Glomerular visceral epithelial cell (primary cell): ENCODE measurements around the gene MFGE8.

Experiments
- DNase-seq: peaks from one replicate; pipeline ENCODE4 v3.0.0-alpha.2; 2016; ENCODE audit errors: extremely low spot score

The MFGE8 gene

GRCh38 chr15:88920186-88920891 is 7.2 kb upstream of the MFGE8 start:
- DNase-seq: peak; percentile 88

- DNase-seq: peak; percentile 99
These were observed 5.6 kb upstream of the MFGE8 start for GRCh38 chr15:88918738-88919137.

GRCh38 chr15:88917760-88918159 is 4.6 kb upstream of the MFGE8 start:
- DNase-seq: no peak

- no peak for DNase-seq
These were observed 2.2 kb upstream of the MFGE8 start for GRCh38 chr15:88915354-88915753.

GRCh38 chr15:88913850-88914169 is 631 bp upstream of the MFGE8 start:
- no peak for DNase-seq

- no peak for DNase-seq
These were observed 668 bp downstream of the MFGE8 start for GRCh38 chr15:88912500-88912921.

- peak; percentile 62 for DNase-seq
These were observed 1.4 kb downstream of the MFGE8 start for GRCh38 chr15:88911766-88912118.

- no peak for DNase-seq
These were observed 3.0 kb downstream of the MFGE8 start for GRCh38 chr15:88909956-88910831.

- no peak for DNase-seq
These were observed 4.2 kb downstream of the MFGE8 start for GRCh38 chr15:88908697-88909621.

GRCh38 chr15:88908123-88908522 is 5.1 kb downstream of the MFGE8 start:
- no peak for DNase-seq

- DNase-seq: no peak
These were observed 6.1 kb downstream of the MFGE8 start for GRCh38 chr15:88907111-88907510.

- no peak for DNase-seq
These were observed 6.6 kb downstream of the MFGE8 start for GRCh38 chr15:88906551-88906950.

GRCh38 chr15:88906130-88906529 is 7.0 kb downstream of the MFGE8 start:
- DNase-seq: no peak

GRCh38 chr15:88905576-88905975 is 7.6 kb downstream of the MFGE8 start:
- no peak for DNase-seq

GRCh38 chr15:88904624-88905327 is 8.4 kb downstream of the MFGE8 start:
- peak; percentile 77 for DNase-seq

GRCh38 chr15:88904257-88904623 is 8.9 kb downstream of the MFGE8 start:
- no peak for DNase-seq

- DNase-seq: no peak
These were observed 10.3 kb downstream of the MFGE8 start for GRCh38 chr15:88902846-88903245.

GRCh38 chr15:88902221-88902835 is 10.9 kb downstream of the MFGE8 start:
- no peak for DNase-seq

GRCh38 chr15:88901508-88902220 is 11.5 kb downstream of the MFGE8 start:
- no peak for DNase-seq

GRCh38 chr15:88900982-88901418 is 12.2 kb downstream of the MFGE8 start:
- DNase-seq: no peak
